GM12892 (cell line): ENCODE results near the gene ZNF385C.
"Not testable (repeated sequence)": the region's sequence is repeated elsewhere in the genome, so short reads cannot be mapped to it uniquely, and the experiment has no call there.

Source experiments
- DNase-seq: peaks from one replicate; pipeline ENCODE4 v3.0.0; 2011; ENCODE audit not compliant: insufficient read length
- FAIRE-seq: peaks from 2 replicates; lab custom pipeline; 2011; peaks lifted over from hg19 to GRCh38; lab: Jason Lieb, UNC
- POLR2A ChIP-seq: IDR thresholded peaks from 2 replicates; pipeline ENCODE4 v1.6.1; 2011; ENCODE audit warnings: low read depth, low read length, control low read depth
- POLR2AphosphoS5 ChIP-seq: IDR thresholded peaks from 2 replicates; pipeline ENCODE4 v1.6.1; 2011; ENCODE audit warnings: low read depth, low read length, control low read depth
- TAF1 ChIP-seq: IDR thresholded peaks from 2 replicates; pipeline ENCODE4 v1.6.1; 2011; ENCODE audit warnings: low read depth, mild to moderate bottlenecking, control low read depth, low read length, borderline replicate concordance

ZNF385C gene

DNA sequence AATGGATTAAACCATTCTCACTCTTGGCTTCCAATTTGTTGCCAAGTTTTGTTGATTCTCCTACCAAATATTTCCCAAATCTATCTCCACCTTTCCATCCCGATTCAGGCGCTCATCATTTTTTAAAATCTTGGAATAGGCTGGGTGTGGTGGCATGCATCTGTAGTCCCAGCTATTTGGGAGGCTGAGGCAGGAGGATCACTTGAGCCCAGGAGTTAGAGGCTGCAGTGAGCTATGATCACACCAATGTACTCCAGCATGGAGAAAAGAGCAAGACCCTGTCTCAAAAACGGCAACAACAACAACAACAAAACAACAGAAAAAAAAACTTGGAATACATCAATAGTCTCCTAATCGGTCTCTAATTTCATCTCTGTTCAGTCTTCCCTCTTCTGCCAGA lies 79.3 kb downstream of the ZNF385C start:
- DNase-seq (no peak), FAIRE-seq (no peak)
- no peak for TF ChIP-seq POLR2A
- TF ChIP-seq POLR2AphosphoS5, result no peak
- TF ChIP-seq TAF1, result no peak

DNA sequence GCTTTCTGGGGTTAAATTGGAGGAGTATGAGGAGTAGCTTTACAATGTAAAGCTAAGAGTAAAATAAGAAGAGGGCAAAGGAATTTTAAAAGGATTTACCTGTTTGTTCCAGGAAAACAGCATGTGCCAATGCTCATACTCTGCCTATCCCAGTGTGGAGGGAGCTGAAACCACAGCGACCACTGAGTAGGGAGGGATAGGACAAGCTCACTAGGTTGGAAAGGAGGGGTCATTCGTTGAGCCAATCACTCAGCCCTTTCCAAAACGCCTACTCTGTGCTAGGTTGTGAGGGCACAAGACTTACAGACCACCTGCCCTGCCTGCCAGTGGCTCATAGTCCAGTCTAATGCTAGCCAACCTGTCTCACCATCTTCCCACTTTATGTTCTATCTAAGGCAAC lies 79.9 kb downstream of the ZNF385C start:
- FAIRE-seq (no peak), DNase-seq (no peak)
- TF ChIP-seq TAF1 (no peak), POLR2A (no peak), POLR2AphosphoS5 (no peak)

DNA sequence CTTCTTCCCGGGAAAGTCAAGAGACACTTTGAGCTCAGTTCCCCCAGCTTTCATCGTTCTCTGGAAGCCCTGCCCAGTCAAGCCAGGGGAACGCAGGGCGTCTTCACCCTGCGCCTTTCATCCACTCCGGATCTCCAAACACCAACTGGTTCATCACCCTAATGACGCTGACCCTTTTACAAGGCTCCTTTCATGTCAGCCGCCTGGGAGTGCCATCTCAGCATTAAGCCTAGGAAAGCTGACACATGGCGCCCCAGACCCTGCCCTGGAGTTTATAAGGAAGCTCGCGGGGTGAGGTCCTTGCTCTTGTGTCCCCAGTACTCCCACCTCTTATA lies 80.4 kb downstream of the ZNF385C start:
- DNase-seq (no peak), FAIRE-seq (no peak)
- TF ChIP-seq POLR2A (no peak), TAF1 (no peak), POLR2AphosphoS5 (no peak)

DNA sequence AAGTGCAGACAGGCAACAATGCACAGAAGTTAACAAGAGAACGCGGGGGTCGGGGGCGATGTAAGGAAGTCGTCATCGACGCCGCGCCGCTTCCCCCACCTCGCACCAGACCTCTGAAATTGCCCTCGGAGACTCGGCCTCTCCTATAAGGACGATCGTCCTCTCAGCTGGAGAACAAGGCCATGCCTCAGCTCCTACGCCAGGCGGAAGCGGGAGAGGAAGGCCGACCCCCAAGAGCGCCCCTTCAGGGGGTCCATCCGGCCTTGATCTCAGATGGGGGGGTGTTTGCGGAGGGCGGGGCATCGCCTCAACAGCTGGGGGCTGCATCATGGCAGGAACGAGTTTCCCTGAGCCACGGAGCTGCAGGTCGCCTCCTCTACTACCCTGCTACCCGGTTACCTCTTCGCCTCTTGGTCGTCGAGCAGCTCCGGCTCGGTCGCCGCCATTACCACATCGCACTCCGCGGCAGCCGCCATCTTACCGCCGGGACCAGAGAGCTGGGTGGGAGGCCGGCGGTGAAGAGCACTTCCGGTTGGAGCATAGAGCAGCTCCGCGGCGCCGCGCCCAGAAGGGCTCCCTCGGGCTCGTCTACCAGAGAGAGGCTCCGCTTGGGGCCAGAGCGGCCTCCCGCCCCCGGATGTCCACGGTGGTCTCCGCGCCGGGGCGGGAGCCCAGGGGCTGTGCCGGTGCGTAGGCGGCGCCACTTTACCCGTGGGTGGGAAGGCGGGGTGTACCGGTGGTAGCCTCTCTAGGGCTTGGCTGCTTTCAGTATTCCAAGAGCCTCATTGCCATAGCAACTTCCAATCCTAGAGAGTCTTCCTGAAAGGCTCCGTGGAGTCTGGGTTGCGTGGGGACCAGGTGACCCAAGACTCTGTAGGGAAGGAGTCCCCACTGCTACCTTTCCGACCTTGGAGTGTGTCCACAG lies 81.1 kb downstream of the ZNF385C start, which contains the start of gene DNAJC7:
DNAJC7 (minus strand) TSS at position 499 of the 925 bp plus-strand sequence; CDS start at position 476, 23 bp downstream.
- TF ChIP-seq POLR2AphosphoS5 (peak; percentile 93), TAF1 (peak; percentile 95), POLR2A (peak; percentile 95)
- DNase-seq (peak; percentile 95), FAIRE-seq (peak; percentile 70)

DNA sequence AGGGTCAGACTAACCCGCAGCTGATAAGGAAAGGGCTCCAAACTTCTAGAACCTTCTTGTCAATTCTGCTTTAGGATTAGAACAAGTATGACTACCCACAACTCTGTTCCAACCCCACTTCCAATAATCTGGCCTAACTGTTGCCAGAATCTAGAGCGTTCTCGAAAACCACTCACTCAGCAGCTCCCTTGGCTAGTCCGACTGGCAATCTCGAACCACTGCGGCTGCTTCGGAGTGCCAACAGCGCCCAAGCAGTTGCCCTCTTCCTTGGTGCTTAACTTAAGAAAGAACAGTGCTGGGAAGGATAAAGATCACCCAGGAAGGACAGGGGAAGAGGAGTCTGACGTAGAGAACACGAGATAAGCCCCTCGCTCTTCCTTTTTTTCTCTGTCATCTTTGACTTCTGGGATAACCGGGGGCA lies 81.9 kb downstream of the ZNF385C start:
- DNase-seq, result no peak
- no peak for TF ChIP-seq TAF1
- TF ChIP-seq POLR2A, result no peak
- no peak for TF ChIP-seq POLR2AphosphoS5
- FAIRE-seq, result no peak

DNA sequence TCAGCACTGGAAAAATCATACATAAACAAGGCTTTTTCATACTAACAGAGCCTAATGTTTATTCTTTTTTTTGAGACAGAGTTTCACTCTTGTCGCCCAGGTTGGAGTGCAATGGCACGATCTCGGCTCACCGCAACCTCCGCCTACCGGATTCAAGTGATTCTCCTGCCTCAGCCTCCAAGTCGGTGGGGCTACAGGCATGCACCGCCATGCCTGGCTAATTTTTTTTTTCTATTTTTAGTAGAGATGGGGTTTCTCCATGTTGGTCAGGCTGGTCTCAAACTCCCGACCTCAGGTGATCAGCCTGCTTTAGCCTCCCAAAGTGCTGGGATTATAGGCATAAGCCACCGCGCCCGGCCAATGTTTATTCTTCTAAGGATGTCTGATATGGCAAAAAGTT lies 84.5 kb downstream of the ZNF385C start:
- not testable (repeated sequence) for FAIRE-seq, DNase-seq

DNA sequence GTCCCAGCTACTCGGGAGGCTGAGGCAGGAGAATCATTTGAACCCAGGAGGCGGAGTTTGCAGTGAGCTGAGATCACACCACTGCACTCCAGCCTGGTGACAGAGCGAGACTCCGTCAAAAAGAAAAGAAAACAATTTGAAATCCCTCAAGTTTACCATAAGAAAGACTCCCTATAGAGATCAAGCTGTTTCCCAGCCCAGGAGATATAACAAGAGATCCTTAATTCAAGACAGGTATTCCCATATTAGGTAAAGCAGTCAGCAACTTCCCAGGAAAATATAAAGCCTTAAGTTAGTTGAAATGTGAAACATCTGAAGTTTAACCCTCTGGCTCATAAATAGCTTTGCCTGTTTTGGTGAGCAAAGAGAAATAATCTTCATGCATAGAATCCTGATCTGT lies 85.9 kb downstream of the ZNF385C start:
- not testable (repeated sequence) for DNase-seq, FAIRE-seq

DNA sequence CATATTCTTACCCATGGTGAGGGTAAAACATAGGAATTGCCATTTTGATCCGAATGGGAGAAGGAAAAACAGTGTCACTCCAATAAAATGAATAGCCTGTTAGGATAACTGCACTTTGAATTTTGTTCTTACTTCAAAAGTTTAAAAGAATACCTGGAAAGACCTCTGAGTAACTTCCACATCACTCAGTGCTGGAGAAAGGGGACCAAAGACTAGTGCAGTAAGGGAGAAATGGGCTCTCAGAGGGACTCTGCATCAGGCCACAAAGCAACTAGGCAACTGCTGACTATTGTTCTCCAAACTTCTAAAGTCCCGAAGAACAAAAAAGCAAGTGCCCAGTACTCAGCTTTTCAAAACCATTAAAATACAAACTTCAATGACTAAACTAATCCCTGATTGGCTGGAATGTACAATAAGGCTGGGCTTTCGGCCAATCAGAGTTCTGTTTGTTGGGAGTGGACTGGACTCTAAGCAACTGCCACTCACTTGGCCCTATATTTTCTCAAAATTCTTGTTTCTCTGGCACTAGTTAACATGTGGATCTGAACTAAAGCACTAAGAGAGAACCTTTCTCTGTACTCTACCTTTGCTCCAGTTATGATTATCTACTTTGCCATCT lies 87.3 kb downstream of the ZNF385C start:
- FAIRE-seq (no peak), DNase-seq (no peak)
- TF ChIP-seq TAF1 (no peak), POLR2AphosphoS5 (no peak), POLR2A (no peak)

DNA sequence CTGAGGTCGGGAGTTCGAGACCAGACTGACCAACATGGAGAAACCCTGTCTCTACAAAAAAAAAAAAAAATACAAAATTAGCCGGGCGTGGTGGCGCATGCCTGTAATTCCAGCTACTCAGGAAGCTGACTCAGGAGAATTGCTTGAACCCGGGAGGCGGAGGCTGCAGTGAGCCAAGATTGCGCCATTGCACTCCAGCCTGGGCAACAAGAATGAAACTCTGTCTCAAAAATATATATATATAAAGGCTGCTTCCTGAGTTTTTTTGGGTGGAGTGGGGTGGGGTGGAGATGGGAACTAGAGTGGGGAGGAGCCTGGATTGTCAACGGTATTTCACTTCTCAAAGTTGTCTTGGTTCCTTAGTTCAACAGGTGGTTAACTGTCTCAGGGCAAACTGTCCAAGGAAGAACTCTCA lies 88.0 kb downstream of the ZNF385C start:
- DNase-seq, FAIRE-seq: not testable (repeated sequence)

DNA sequence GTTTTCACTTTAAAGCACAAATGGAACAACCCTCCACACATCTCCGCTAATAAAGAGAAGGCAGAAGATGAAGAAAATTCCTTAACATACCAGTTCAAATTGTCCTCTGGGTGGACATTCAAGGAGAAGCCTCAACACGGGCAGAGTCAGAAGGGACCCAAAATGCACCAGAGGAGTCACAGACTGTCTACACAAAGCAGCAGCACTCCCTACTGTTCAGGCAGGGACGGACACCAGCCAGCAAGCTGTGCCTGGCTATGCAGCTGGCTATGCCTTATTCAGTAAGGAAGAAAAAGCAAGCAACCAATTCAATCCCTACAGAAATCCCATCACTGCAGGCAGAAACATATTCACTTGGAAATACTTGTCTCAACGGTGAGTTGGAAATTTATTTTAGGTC lies 89.1 kb downstream of the ZNF385C start:
- TF ChIP-seq POLR2AphosphoS5 (no peak), POLR2A (no peak), TAF1 (no peak)
- DNase-seq (no peak), FAIRE-seq (no peak)

DNA sequence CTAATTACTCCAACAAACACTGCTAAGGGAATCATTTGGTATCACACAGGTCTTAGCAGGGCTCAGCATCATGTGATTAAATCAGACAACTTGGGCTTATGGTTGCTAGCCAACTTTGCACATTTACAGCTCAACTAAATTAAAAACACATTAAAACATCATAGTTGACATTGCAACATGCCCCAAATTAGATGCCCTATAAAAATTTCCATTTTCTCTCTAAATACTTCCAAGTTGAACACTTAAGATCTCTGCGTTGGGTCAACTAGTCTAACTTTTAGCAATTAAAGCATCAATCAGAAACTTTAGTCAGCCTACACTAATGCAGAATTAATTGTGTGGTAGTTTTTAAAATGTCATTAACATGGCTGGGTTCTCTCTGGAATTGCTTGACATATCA lies 93.1 kb downstream of the ZNF385C start:
- no peak for TF ChIP-seq POLR2A
- no peak for TF ChIP-seq TAF1
- TF ChIP-seq POLR2AphosphoS5, result no peak
- DNase-seq, result no peak
- no peak for FAIRE-seq

DNA sequence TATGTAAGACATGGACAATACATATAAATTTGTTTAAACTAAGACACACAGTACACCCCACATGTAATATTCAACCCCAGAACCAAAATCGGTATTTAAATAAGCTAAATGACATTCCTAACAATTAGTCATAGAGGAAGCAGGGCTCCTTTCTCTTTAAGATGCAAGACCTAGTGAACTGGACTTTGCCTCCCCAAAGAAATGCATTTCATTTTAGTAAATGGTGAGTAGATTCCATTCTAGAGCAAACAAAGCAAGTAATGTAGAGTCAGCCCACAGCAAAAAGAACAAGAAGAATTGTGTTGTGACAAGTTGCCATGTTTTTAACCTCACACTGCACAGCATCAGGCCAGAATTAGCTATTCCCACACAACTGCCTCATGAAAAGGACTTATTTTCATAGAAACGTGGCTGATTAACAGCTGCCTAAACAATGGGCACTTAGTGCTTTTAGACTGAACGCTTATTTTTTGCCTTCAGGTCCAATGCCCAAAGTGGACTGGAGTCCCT lies 95.4 kb downstream of the ZNF385C start:
- TF ChIP-seq TAF1 (no peak), POLR2A (no peak), POLR2AphosphoS5 (no peak)
- DNase-seq (no peak), FAIRE-seq (no peak)
